ENCODE data around the gene KCTD17. TPM values are rescaled to one million over a fixed set of nuclear protein-coding genes. Genes with fewer than 3 reads are reported as not detected.

Gene KCTD17
- total and polyA plus RNA-seq, 2 of the 4 experiments (the other 2 are of a cell fraction): 28.3 to 37.3 TPM

DNA sequence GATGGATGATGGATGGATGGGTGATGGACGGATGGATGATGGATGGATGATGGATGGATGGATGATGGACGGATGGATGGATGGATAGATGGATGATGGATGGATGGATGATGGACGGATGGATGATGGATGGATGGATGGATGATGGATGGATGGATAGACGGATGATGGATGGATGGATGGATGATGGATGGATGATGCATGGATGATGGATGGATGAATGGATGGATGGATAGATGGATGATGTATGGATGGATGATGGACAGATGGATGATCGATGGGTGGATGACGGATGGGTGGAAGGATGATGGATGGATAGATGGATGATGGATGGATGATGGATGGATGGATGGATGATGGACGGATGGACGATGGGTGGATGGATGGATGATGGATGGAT, 21.1 kb downstream of the KCTD17 start:
- no peak overlapping the region for H3K4ac ChIP-seq (ENCODE audit: low read depth, low read length)
- H3K9ac ChIP-seq (ENCODE audit: low read depth, low read length): no peak overlapping the region
- H3K23ac ChIP-seq (ENCODE audit: low read depth, low read length): no peak overlapping the region
- no peaks in the 10 kb centered on the region for H4K20me1 ChIP-seq (ENCODE audit: insufficient read depth, low read length)
- DNase-seq (no peak), ATAC-seq (ENCODE audit: low read depth) (no peak)
- H3K56ac ChIP-seq (ENCODE audit: extremely low read depth, insufficient read depth, low read length): no peak overlapping the region
- CTCF ChIA-PET: no interaction called here
- H3K4me3 ChIP-seq (ENCODE audit: insufficient read depth, low read depth, low read length): no peak overlapping the region
- no peaks in the 10 kb centered on the region for H3K4me1 ChIP-seq (ENCODE audit: control insufficient read depth, insufficient read depth, low read length)
- peak overlapping the region; percentile 50 for H2BK5ac ChIP-seq (ENCODE audit: low read depth, low read length, poor library complexity, severe bottlenecking)
- H3K18ac ChIP-seq (ENCODE audit: low read depth, low read length): no peak overlapping the region
- no peak overlapping the region for H4K91ac ChIP-seq (ENCODE audit: insufficient read depth, low read depth, low read length)
- no peaks in the 10 kb centered on the region for H3K79me1 ChIP-seq (ENCODE audit: low read depth in 1 of 2, low read length in 2 of 2)
- H2AK9ac ChIP-seq (replicated peaks; ENCODE audit: low read depth, low read length, poor library complexity): no peak overlapping the region
- no peak overlapping the region for H2AFZ ChIP-seq (replicated peaks; ENCODE audit: low read length, poor library complexity)
- no peaks in the 10 kb centered on the region for H3K9me3 ChIP-seq (ENCODE audit: control insufficient read depth, insufficient read depth, low read length)
- no peak overlapping the region for H4K5ac ChIP-seq (ENCODE audit: low read depth, low read length)
- in situ Hi-C loops (cut with MboI; ENCODE audit: low sequenced_read_pairs) (no loop called here), intact Hi-C loops (cut with micrococcal nuclease) (no loop called here), dilution Hi-C loops (cut with HindIII; ENCODE audit: low sequenced_read_pairs, unreplicated experiment) (no loop called here)
- H3K14ac ChIP-seq (replicated peaks; ENCODE audit: low read depth, low read length): no peak overlapping the region
- no peaks in the 10 kb centered on the region for H3K9me1 ChIP-seq (ENCODE audit: insufficient read depth, low read length)
- H2BK15ac ChIP-seq (ENCODE audit: low read depth, low read length): no peak overlapping the region
- H3K36me3 ChIP-seq (ENCODE audit: control insufficient read depth, insufficient read depth, low read length): no peaks in the 10 kb centered on the region
- no peak overlapping the region for H2BK20ac ChIP-seq (ENCODE audit: low read depth, low read length)
- POLR2A ChIA-PET (ENCODE audit: unreplicated experiment): no interaction called here
- BruUV-seq (replicated peaks): no TSS peak
- peaks cover 56% of the 10 kb centered on the region for H3K27me3 ChIP-seq (ENCODE audit: control insufficient read depth, insufficient read depth, low read length)
- 91 to 98% methylated on average over 8 of the region's 8 CpGs for WGBS, 2 experiments (ENCODE audit: extremely low coverage in 2 of 2, insufficient read length in 1 of 2)
- no peak for TF ChIP-seq BHLHE40 (IDR thresholded peaks at IDR 0.05; ENCODE audit: low read depth, low read length)
- no peak for TF ChIP-seq RFX5 (IDR thresholded peaks at IDR 0.05; ENCODE audit: low read depth, low read length)
- no peak for TF ChIP-seq POLR2A (IDR thresholded peaks at IDR 0.05; ENCODE audit: low read depth, low read length)
- TF ChIP-seq MAZ (IDR thresholded peaks at IDR 0.05; ENCODE audit: borderline replicate concordance, low read depth, low read length): no peak
- TF ChIP-seq CTCF (conservative IDR thresholded peaks at IDR 0.05; ENCODE audit: low read depth, low read length): no peak
- no peak for TF ChIP-seq CEBPB (IDR thresholded peaks at IDR 0.05; ENCODE audit: low read depth, low read length)
- TF ChIP-seq, protein P1, sequence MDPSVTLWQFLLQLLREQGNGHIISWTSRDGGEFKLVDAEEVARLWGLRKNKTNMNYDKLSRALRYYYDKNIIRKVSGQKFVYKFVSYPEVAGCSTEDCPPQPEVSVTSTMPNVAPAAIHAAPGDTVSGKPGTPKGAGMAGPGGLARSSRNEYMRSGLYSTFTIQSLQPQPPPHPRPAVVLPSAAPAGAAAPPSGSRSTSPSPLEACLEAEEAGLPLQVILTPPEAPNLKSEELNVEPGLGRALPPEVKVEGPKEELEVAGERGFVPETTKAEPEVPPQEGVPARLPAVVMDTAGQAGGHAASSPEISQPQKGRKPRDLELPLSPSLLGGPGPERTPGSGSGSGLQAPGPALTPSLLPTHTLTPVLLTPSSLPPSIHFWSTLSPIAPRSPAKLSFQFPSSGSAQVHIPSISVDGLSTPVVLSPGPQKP (IDR thresholded peaks at IDR 0.05; ENCODE audit: borderline replicate concordance, low read depth, low read length): no peak
- TF ChIP-seq FOS (IDR thresholded peaks at IDR 0.05; ENCODE audit: low read depth, low read length): no peak
- no peak for TF ChIP-seq NFE2L2 (IDR thresholded peaks at IDR 0.05; ENCODE audit: low read depth, low read length)
- TF ChIP-seq RCOR1 (IDR thresholded peaks at IDR 0.05; ENCODE audit: insufficient replicate concordance, low read length): no peak
- TF ChIP-seq MAFK (IDR thresholded peaks at IDR 0.05; ENCODE audit: low read depth, low read length): no peak
- TF ChIP-seq, protein P2, sequence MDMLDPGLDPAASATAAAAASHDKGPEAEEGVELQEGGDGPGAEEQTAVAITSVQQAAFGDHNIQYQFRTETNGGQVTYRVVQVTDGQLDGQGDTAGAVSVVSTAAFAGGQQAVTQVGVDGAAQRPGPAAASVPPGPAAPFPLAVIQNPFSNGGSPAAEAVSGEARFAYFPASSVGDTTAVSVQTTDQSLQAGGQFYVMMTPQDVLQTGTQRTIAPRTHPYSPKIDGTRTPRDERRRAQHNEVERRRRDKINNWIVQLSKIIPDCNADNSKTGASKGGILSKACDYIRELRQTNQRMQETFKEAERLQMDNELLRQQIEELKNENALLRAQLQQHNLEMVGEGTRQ (IDR thresholded peaks at IDR 0.05; ENCODE audit: low read depth, low read length): no peak
- TF ChIP-seq RAD21 (IDR thresholded peaks at IDR 0.05; ENCODE audit: low read length): no peak
- TF ChIP-seq SMC3 (IDR thresholded peaks at IDR 0.05; ENCODE audit: low read depth, low read length): no peak
- no peak for TF ChIP-seq CHD1 (IDR thresholded peaks at IDR 0.05; ENCODE audit: low read depth, low read length)
- H2BK120ac ChIP-seq (ENCODE audit: low read depth, low read length): no peak overlapping the region
- H4K8ac ChIP-seq (ENCODE audit: low read depth in 2 of 2, low read length in 2 of 2): no peak overlapping the region
- H2AK5ac ChIP-seq (ENCODE audit: low read depth, low read length): no peak overlapping the region
- H3K27ac ChIP-seq (ENCODE audit: insufficient read depth, low read length): no peak overlapping the region
- H3K4me2 ChIP-seq (ENCODE audit: low read depth, low read length): no peak overlapping the region

All from IMR-90 (cell line).